KMS-11 (cell line): ENCODE results near the gene VASP.

Source experiments
- H2AFZ ChIP-seq: fragments of 200-600 bp; sonication (generic); 2 replicates; pipeline ENCODE4 v1.6.1; 2016; ENCODE audit warnings: antibody characterized with exemption, mixed run types, low read depth
- H3K27ac ChIP-seq: fragments of 200-600 bp; sonication (generic); 2 replicates; pipeline ENCODE4 v1.6.1; 2016; ENCODE audit warnings: mild to moderate bottlenecking, mixed run types
- H3K27me3 ChIP-seq: fragments of 200-600 bp; sonication (generic); 2 replicates; pipeline ENCODE4 v1.6.1; 2017; ENCODE audit warnings: mild to moderate bottlenecking, low read depth, mixed run types, moderate library complexity; ENCODE audit not compliant: insufficient read depth
- H3K36me3 ChIP-seq: fragments of 200-600 bp; sonication (generic); 2 replicates; pipeline ENCODE4 v1.6.1; 2017; ENCODE audit warnings: mild to moderate bottlenecking, mixed run types; ENCODE audit not compliant: insufficient read depth
- H3K4me1 ChIP-seq: fragments of 200-600 bp; sonication (generic); 2 replicates; pipeline ENCODE4 v1.6.1; 2016; ENCODE audit warnings: mild to moderate bottlenecking, low read depth, mixed run types; ENCODE audit not compliant: poor library complexity, severe bottlenecking
- H3K4me2 ChIP-seq: fragments of 200-600 bp; sonication (generic); 2 replicates; pipeline ENCODE4 v1.7.0; 2016; ENCODE audit warnings: mild to moderate bottlenecking, mixed run types
- H3K4me3 ChIP-seq: fragments of 200-600 bp; sonication (generic); IDR thresholded peaks from 2 replicates; pipeline ENCODE4 v1.6.1; 2017; ENCODE audit warnings: low read depth, low read length, mixed read lengths; ENCODE audit not compliant: insufficient read depth
- H3K79me2 ChIP-seq: fragments of 200-600 bp; sonication (generic); 2 replicates; pipeline ENCODE4 v1.6.1; 2016; ENCODE audit warnings: low read depth, mixed run types; ENCODE audit not compliant: insufficient read depth
- H3K9ac ChIP-seq: fragments of 200-600 bp; sonication (generic); 2 replicates; pipeline ENCODE4 v1.6.1; 2016; ENCODE audit warnings: mild to moderate bottlenecking, mixed run types
- H4K20me1 ChIP-seq: fragments of 200-600 bp; sonication (generic); 2 replicates; pipeline ENCODE4 v1.6.1; 2016; ENCODE audit warnings: mild to moderate bottlenecking, mixed run types; ENCODE audit not compliant: insufficient read depth
- CTCF ChIP-seq: fragments of 200-600 bp; sonication (generic); conservative IDR thresholded peaks from 2 replicates; pipeline ENCODE4 v1.6.1; 2017; ENCODE audit warnings: low read depth, mild to moderate bottlenecking, antibody characterized with exemption, low read length, moderate library complexity, mixed read lengths

VASP gene

GRCh38 chr19:45554481-45554880, 47.2 kb downstream of the VASP start:
- 0 out of 2 replicates have a peak, but pooled peaks cover 3% of the 10 kb centered on the region for H3K79me2 ChIP-seq
- H3K27ac ChIP-seq, result no peak overlapping the region
- no peaks in the 10 kb centered on the region for H3K27me3 ChIP-seq
- no peak overlapping the region for H3K9ac ChIP-seq
- no peak overlapping the region for H3K4me2 ChIP-seq
- no peak overlapping the region for H2AFZ ChIP-seq
- H3K4me3 ChIP-seq, result no peak overlapping the region
- H3K36me3 ChIP-seq, result no peaks in the 10 kb centered on the region
- H4K20me1 ChIP-seq, result no peaks in the 10 kb centered on the region
- H3K4me1 ChIP-seq, result peaks cover under 1% of the 10 kb centered on the region
- no peak for TF ChIP-seq CTCF

- H3K79me2 ChIP-seq, result peaks cover 19% of the 10 kb centered on the region
- H3K36me3 ChIP-seq, result no peaks in the 10 kb centered on the region
- H2AFZ ChIP-seq, result no peak overlapping the region
- H3K4me2 ChIP-seq, result no peak overlapping the region
- H3K27me3 ChIP-seq, result no peaks in the 10 kb centered on the region
- H3K9ac ChIP-seq, result no peak overlapping the region
- no peak overlapping the region for H3K4me3 ChIP-seq
- TF ChIP-seq CTCF, result no peak
- no peak overlapping the region for H3K27ac ChIP-seq
- peaks cover 8% of the 10 kb centered on the region for H3K4me1 ChIP-seq
- no peaks in the 10 kb centered on the region for H4K20me1 ChIP-seq
Measured at GRCh38 chr19:45556835-45557234, 49.6 kb downstream of the VASP start.

GRCh38 chr19:45558399-45558878, 51.2 kb downstream of the VASP start:
- H3K4me1 ChIP-seq, result peaks cover 24% of the 10 kb centered on the region
- no peaks in the 10 kb centered on the region for H4K20me1 ChIP-seq
- no peak overlapping the region for H2AFZ ChIP-seq
- peaks cover 19% of the 10 kb centered on the region for H3K79me2 ChIP-seq
- H3K27ac ChIP-seq, result no peak overlapping the region
- H3K27me3 ChIP-seq, result no peaks in the 10 kb centered on the region
- no peak overlapping the region for H3K4me2 ChIP-seq
- TF ChIP-seq CTCF, result peak; percentile 54
- no peak overlapping the region for H3K9ac ChIP-seq
- no peaks in the 10 kb centered on the region for H3K36me3 ChIP-seq
- H3K4me3 ChIP-seq, result no peak overlapping the region

GRCh38 chr19:45560038-45560437, 52.8 kb downstream of the VASP start:
- Histone ChIP-seq H3K4me3 (no peak overlapping the region), H3K4me2 (no peak overlapping the region), H3K4me1 (peaks cover 39% of the 10 kb centered on the region), H3K79me2 (peaks cover 19% of the 10 kb centered on the region), H4K20me1 (no peaks in the 10 kb centered on the region), H3K9ac (no peak overlapping the region), H2AFZ (no peak overlapping the region), H3K27ac (no peak overlapping the region), H3K36me3 (no peaks in the 10 kb centered on the region), H3K27me3 (no peaks in the 10 kb centered on the region)
- no peak for TF ChIP-seq CTCF
